Right hindlimb (tissue), 1 donor: ENCODE data around the gene VOPP1.
A peak's percentile ranks its signal among the peaks of the same experiment; 100 is the strongest.

Experiments
- DNase-seq: peaks from one replicate; pipeline ENCODE4 v3.0.0-alpha.2; 2018

The VOPP1 gene

GRCh38 chr7:55458351-55458750 is 114.0 kb downstream of the VOPP1 start:
- DNase-seq: no peak

GRCh38 chr7:55457801-55458200 is 114.5 kb downstream of the VOPP1 start:
- no peak for DNase-seq

GRCh38 chr7:55452971-55453370 is 119.3 kb downstream of the VOPP1 start:
- DNase-seq: no peak

- DNase-seq: no peak
Measured at GRCh38 chr7:55449992-55450535, 122.2 kb downstream of the VOPP1 start.

- DNase-seq: no peak
Measured at GRCh38 chr7:55449205-55449991, 122.9 kb downstream of the VOPP1 start.

- DNase-seq: no peak
Measured at GRCh38 chr7:55448526-55448925, 123.8 kb downstream of the VOPP1 start.

GRCh38 chr7:55444786-55445185 is 127.5 kb downstream of the VOPP1 start:
- no peak for DNase-seq

- no peak for DNase-seq
Measured at GRCh38 chr7:55441774-55442522, 130.4 kb downstream of the VOPP1 start.

GRCh38 chr7:55441002-55441401 is 131.3 kb downstream of the VOPP1 start:
- DNase-seq: no peak

- no peak for DNase-seq
Measured at GRCh38 chr7:55440040-55440690, 132.1 kb downstream of the VOPP1 start.

GRCh38 chr7:55439627-55440026 is 132.7 kb downstream of the VOPP1 start:
- DNase-seq: no peak

- DNase-seq: peak; percentile 40
Measured at GRCh38 chr7:55438757-55439525, 133.4 kb downstream of the VOPP1 start.

GRCh38 chr7:55438085-55438756 is 134.1 kb downstream of the VOPP1 start:
- no peak for DNase-seq

GRCh38 chr7:55437375-55437774 is 134.9 kb downstream of the VOPP1 start:
- no peak for DNase-seq

- DNase-seq: no peak
Measured at GRCh38 chr7:55436457-55436856, 135.8 kb downstream of the VOPP1 start.

- DNase-seq: no peak
Measured at GRCh38 chr7:55435466-55435865, 136.8 kb downstream of the VOPP1 start.

- DNase-seq: no peak
Measured at GRCh38 chr7:55432939-55433784, 139.1 kb downstream of the VOPP1 start.

GRCh38 chr7:55432506-55432905 is 139.8 kb downstream of the VOPP1 start:
- no peak for DNase-seq

- DNase-seq: no peak
Measured at GRCh38 chr7:55431898-55432297, 140.4 kb downstream of the VOPP1 start.

- DNase-seq: no peak
Measured at GRCh38 chr7:55429835-55430499, 142.3 kb downstream of the VOPP1 start.

- peak; percentile 88 for DNase-seq
Measured at GRCh38 chr7:55427800-55428199, 144.5 kb downstream of the VOPP1 start.
